Progenitor cell of endocrine pancreas (in vitro differentiated cells): ENCODE measurements around the gene ADAMTS17. TPM values are rescaled to one million over a fixed set of nuclear protein-coding genes. Genes with fewer than 3 reads are reported as not detected.

ENCODE experiments used
- DNase-seq: peaks from one replicate; pipeline ENCODE4 v3.0.0; 2021; ENCODE audit warnings: low spot score; ENCODE audit not compliant: unreplicated experiment
- H3K27ac Mint-ChIP-seq: 2 replicates; pipeline ENCODE4 v1.8.0; 2021; ENCODE audit warnings: mild to moderate bottlenecking, moderate library complexity, mixed read lengths
- H3K27me3 Mint-ChIP-seq: 2 replicates; pipeline ENCODE4 v1.8.0; 2021; ENCODE audit warnings: mixed read lengths
- H3K36me3 Mint-ChIP-seq: 2 replicates; pipeline ENCODE4 v1.8.0; 2022; ENCODE audit warnings: mixed read lengths; ENCODE audit not compliant: insufficient read depth
- H3K4me1 Mint-ChIP-seq: 2 replicates; pipeline ENCODE4 v1.8.0; 2021; ENCODE audit warnings: low read depth, mixed read lengths
- H3K4me3 Mint-ChIP-seq: 2 replicates; pipeline ENCODE4 v1.8.0; 2021; ENCODE audit warnings: low read depth, mild to moderate bottlenecking, moderate library complexity, mixed read lengths
- H3K9me3 Mint-ChIP-seq: 2 replicates; pipeline ENCODE4 v1.8.0; 2021; ENCODE audit warnings: low read depth, mixed read lengths
- CTCF ChIP-seq: fragments of 200-600 bp; sonication (generic); IDR thresholded peaks from one replicate; pipeline ENCODE4 v1.5.0; 2021; ENCODE audit warnings: antibody characterized with exemption, mild to moderate bottlenecking; ENCODE audit not compliant: unreplicated experiment
- total RNA-seq: library from RNA; stranded (reverse); gene quantifications from 2 replicates; pipeline ENCODE4 v1.2.1, GENCODE V29; 2021

ADAMTS17 gene
- total RNA-seq, 1 donor from 2014 or later: 3.5 TPM

GRCh38 chr15:100291106-100291505, 50.7 kb downstream of the ADAMTS17 start:
- no peak for DNase-seq
- Mint-ChIP-seq H3K4me3 (no peak overlapping the region), H3K4me1 (no peaks in the 10 kb centered on the region), H3K27me3 (no peaks in the 10 kb centered on the region), H3K27ac (no peak overlapping the region), H3K9me3 (peaks cover 12% of the 10 kb centered on the region), H3K36me3 (no peaks in the 10 kb centered on the region)
- no peak for TF ChIP-seq CTCF

- no peak overlapping the region for H3K27ac Mint-ChIP-seq
- H3K9me3 Mint-ChIP-seq: peaks cover 7% of the 10 kb centered on the region
- H3K27me3 Mint-ChIP-seq: no peaks in the 10 kb centered on the region
- H3K4me1 Mint-ChIP-seq: no peaks in the 10 kb centered on the region
- H3K4me3 Mint-ChIP-seq: no peak overlapping the region
- no peaks in the 10 kb centered on the region for H3K36me3 Mint-ChIP-seq
- DNase-seq: no peak
- no peak for TF ChIP-seq CTCF
These were observed 56.0 kb downstream of the ADAMTS17 start for GRCh38 chr15:100285641-100286295.

GRCh38 chr15:100284701-100285100, 57.1 kb downstream of the ADAMTS17 start:
- DNase-seq: no peak
- H3K27me3 Mint-ChIP-seq: no peaks in the 10 kb centered on the region
- no peaks in the 10 kb centered on the region for H3K4me1 Mint-ChIP-seq
- H3K27ac Mint-ChIP-seq: no peak overlapping the region
- H3K4me3 Mint-ChIP-seq: no peak overlapping the region
- peaks cover 7% of the 10 kb centered on the region for H3K9me3 Mint-ChIP-seq
- TF ChIP-seq CTCF: no peak
- no peaks in the 10 kb centered on the region for H3K36me3 Mint-ChIP-seq

GRCh38 chr15:100284191-100284590, 57.6 kb downstream of the ADAMTS17 start:
- H3K27ac Mint-ChIP-seq: no peak overlapping the region
- H3K36me3 Mint-ChIP-seq: no peaks in the 10 kb centered on the region
- TF ChIP-seq CTCF: no peak
- H3K4me3 Mint-ChIP-seq: no peak overlapping the region
- no peaks in the 10 kb centered on the region for H3K4me1 Mint-ChIP-seq
- DNase-seq: no peak
- H3K27me3 Mint-ChIP-seq: no peaks in the 10 kb centered on the region
- H3K9me3 Mint-ChIP-seq: peaks cover 7% of the 10 kb centered on the region

GRCh38 chr15:100281096-100281917, 60.5 kb downstream of the ADAMTS17 start:
- no peak for DNase-seq
- H3K4me3 Mint-ChIP-seq: no peak overlapping the region
- H3K27me3 Mint-ChIP-seq: no peaks in the 10 kb centered on the region
- no peak for TF ChIP-seq CTCF
- H3K9me3 Mint-ChIP-seq: no peaks in the 10 kb centered on the region
- no peaks in the 10 kb centered on the region for H3K36me3 Mint-ChIP-seq
- H3K4me1 Mint-ChIP-seq: no peaks in the 10 kb centered on the region
- no peak overlapping the region for H3K27ac Mint-ChIP-seq
